WTC11 (cell line): ENCODE measurements around the gene NCAPH2. TPM values are rescaled to one million over a fixed set of nuclear protein-coding genes. Genes with fewer than 3 reads are reported as not detected.
A peak's percentile ranks its signal among the peaks of the same experiment; 100 is the strongest.

Experiments used
- ATAC-seq: fragments of 200-7000 bp; cut with Tn5 transposase; 2 replicates; pipeline ENCODE4 v1.10.0; 2021; ENCODE audit warnings: mild to moderate bottlenecking, moderate library complexity
- CTCF ChIA-PET: fragments of 300-600 bp; sonication (Branson Sonifier 250); formaldehyde crosslinking; loops from one replicate; lab custom pipeline; 2021; ENCODE audit warnings: antibody characterized with exemption; lab: Charles Lee
- POLR2A ChIA-PET: fragments of 350-600 bp; sonication (Branson Sonifier 250); formaldehyde crosslinking; loops from one replicate; lab custom pipeline; 2021; ENCODE audit warnings: antibody characterized with exemption; lab: Charles Lee
- DNase-seq: peaks from one replicate; pipeline ENCODE4 v3.0.0; 2021; ENCODE audit warnings: low spot score
- H3K27ac Mint-ChIP-seq: 2 replicates; pipeline ENCODE4 v1.8.0; 2021; ENCODE audit warnings: mixed read lengths
- H3K27me3 Mint-ChIP-seq: 2 replicates; pipeline ENCODE4 v1.8.0; 2021; ENCODE audit warnings: low read depth, mild to moderate bottlenecking, moderate library complexity, mixed read lengths
- H3K36me3 Mint-ChIP-seq: 2 replicates; pipeline ENCODE4 v1.8.0; 2021; ENCODE audit warnings: mixed read lengths
- H3K4me1 Mint-ChIP-seq: 2 replicates; pipeline ENCODE4 v1.8.0; 2022; ENCODE audit warnings: mixed read lengths
- H3K4me3 Mint-ChIP-seq: 2 replicates; pipeline ENCODE4 v1.8.0; 2021; ENCODE audit warnings: mild to moderate bottlenecking, moderate library complexity, mixed read lengths
- H3K9me3 Mint-ChIP-seq: 2 replicates; pipeline ENCODE4 v1.8.0; 2021; ENCODE audit warnings: mixed read lengths
- CREM ChIP-seq: sonication (generic); formaldehyde crosslinking; IDR thresholded peaks from 2 replicates; pipeline ENCODE4 v1.8.1; 2022; ENCODE audit warnings: mild to moderate bottlenecking, missing genetic modification reagents, moderate library complexity
- FOXJ3 ChIP-seq: sonication (generic); formaldehyde crosslinking; IDR thresholded peaks from 2 replicates; pipeline ENCODE4 v1.9.0; 2021; ENCODE audit warnings: missing genetic modification reagents, mild to moderate bottlenecking, borderline replicate concordance
- FOXP1 ChIP-seq: sonication (generic); formaldehyde crosslinking; IDR thresholded peaks from 2 replicates; pipeline ENCODE4 v1.8.0; 2022; ENCODE audit warnings: missing genetic modification reagents, mild to moderate bottlenecking, moderate library complexity, borderline replicate concordance
- GABPB1 ChIP-seq: sonication (generic); formaldehyde crosslinking; IDR thresholded peaks from 2 replicates; pipeline ENCODE4 v1.8.1; 2023; ENCODE audit warnings: mild to moderate bottlenecking, missing genetic modification reagents
- HMGA2 ChIP-seq: fragments of 250-450 bp; sonication (Bioruptor Pico); IDR thresholded peaks from 2 replicates; pipeline ENCODE4 v1.4.0; 2021; ENCODE audit warnings: mild to moderate bottlenecking, moderate library complexity
- MLX ChIP-seq: sonication (generic); formaldehyde crosslinking; IDR thresholded peaks from 2 replicates; pipeline ENCODE4 v1.8.1; 2023; ENCODE audit warnings: mild to moderate bottlenecking, missing genetic modification reagents, moderate library complexity
- NR2C2 ChIP-seq: sonication (generic); formaldehyde crosslinking; IDR thresholded peaks from 2 replicates; pipeline ENCODE4 v1.8.0; 2022; ENCODE audit warnings: mild to moderate bottlenecking, missing genetic modification reagents
- OVOL2 ChIP-seq: fragments of 250-450 bp; sonication (Bioruptor Pico); IDR thresholded peaks from 2 replicates; pipeline ENCODE4 v1.9.0; 2021; ENCODE audit warnings: mild to moderate bottlenecking, borderline replicate concordance
- PRRX2 ChIP-seq: fragments of 250-450 bp; sonication (Bioruptor Pico); IDR thresholded peaks from 2 replicates; pipeline ENCODE4 v1.8.0; 2021; ENCODE audit warnings: mild to moderate bottlenecking
- SMAD3 ChIP-seq: sonication (generic); formaldehyde crosslinking; IDR thresholded peaks from 2 replicates; pipeline ENCODE4 v1.8.0; 2022; ENCODE audit warnings: missing genetic modification reagents, mild to moderate bottlenecking, borderline replicate concordance
- ZNF263 ChIP-seq: sonication (generic); formaldehyde crosslinking; IDR thresholded peaks from 2 replicates; pipeline ENCODE4 v1.8.1; 2022; ENCODE audit warnings: low read depth, mild to moderate bottlenecking, moderate library complexity, missing genetic modification reagents
- ZNF671 ChIP-seq: fragments of 250-450 bp; sonication (Bioruptor Pico); IDR thresholded peaks from 2 replicates; pipeline ENCODE4 v1.8.0; 2021; ENCODE audit warnings: mild to moderate bottlenecking
- total RNA-seq: library from RNA; stranded (reverse); gene quantifications from 3 replicates; pipeline ENCODE4 v1.2.3, GENCODE V29; 2021
- TF ChIP-seq, protein P1 (sequence below): sonication (generic); formaldehyde crosslinking; IDR thresholded peaks from 2 replicates; pipeline ENCODE4 v1.8.1; 2022; ENCODE audit warnings: missing genetic modification reagents, borderline replicate concordance
- TF ChIP-seq, protein P2 (sequence below): sonication (generic); formaldehyde crosslinking; conservative IDR thresholded peaks from 2 replicates; pipeline ENCODE4 v1.8.1; 2022; ENCODE audit warnings: mild to moderate bottlenecking, missing genetic modification reagents
- TF ChIP-seq, protein P3 (sequence below): fragments of 250-450 bp; sonication (Bioruptor Pico); conservative IDR thresholded peaks from 2 replicates; pipeline ENCODE4 v1.9.0; 2021; ENCODE audit warnings: mild to moderate bottlenecking

The NCAPH2 gene
- total RNA-seq, 1 experiment from 2014 or later: 78.4 TPM

GRCh38 chr22:50544746-50545253, 36.8 kb downstream of the NCAPH2 start:
- H3K36me3 Mint-ChIP-seq: no peaks in the 10 kb centered on the region
- ChIA-PET CTCF (no interaction called here), POLR2A (no interaction called here)
- H3K4me1 Mint-ChIP-seq: no peaks in the 10 kb centered on the region
- no peak overlapping the region for H3K4me3 Mint-ChIP-seq
- ATAC-seq (no peak), DNase-seq (no peak)
- H3K27ac Mint-ChIP-seq: no peak overlapping the region
- peaks cover 11% of the 10 kb centered on the region for H3K27me3 Mint-ChIP-seq
- no peaks in the 10 kb centered on the region for H3K9me3 Mint-ChIP-seq
- TF ChIP-seq ZNF671 (CRISPR knock-in tag) (no peak), CREM (CRISPR knock-in tag) (no peak), HMGA2 (no peak), FOXP1 (CRISPR knock-in tag) (no peak), SMAD3 (CRISPR knock-in tag) (no peak), ZNF263 (no peak), PRRX2 (no peak), MLX (CRISPR knock-in tag) (no peak)
- TF ChIP-seq, protein P1, sequence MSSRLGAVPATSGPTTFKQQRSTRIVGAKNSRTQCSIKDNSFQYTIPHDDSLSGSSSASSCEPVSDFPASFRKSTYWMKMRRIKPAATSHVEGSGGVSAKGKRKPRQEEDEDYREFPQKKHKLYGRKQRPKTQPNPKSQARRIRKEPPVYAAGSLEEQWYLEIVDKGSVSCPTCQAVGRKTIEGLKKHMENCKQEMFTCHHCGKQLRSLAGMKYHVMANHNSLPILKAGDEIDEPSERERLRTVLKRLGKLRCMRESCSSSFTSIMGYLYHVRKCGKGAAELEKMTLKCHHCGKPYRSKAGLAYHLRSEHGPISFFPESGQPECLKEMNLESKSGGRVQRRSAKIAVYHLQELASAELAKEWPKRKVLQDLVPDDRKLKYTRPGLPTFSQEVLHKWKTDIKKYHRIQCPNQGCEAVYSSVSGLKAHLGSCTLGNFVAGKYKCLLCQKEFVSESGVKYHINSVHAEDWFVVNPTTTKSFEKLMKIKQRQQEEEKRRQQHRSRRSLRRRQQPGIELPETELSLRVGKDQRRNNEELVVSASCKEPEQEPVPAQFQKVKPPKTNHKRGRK (CRISPR knock-in tag): no peak
- TF ChIP-seq, protein P2, sequence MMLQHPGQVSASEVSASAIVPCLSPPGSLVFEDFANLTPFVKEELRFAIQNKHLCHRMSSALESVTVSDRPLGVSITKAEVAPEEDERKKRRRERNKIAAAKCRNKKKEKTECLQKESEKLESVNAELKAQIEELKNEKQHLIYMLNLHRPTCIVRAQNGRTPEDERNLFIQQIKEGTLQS: no peak
- TF ChIP-seq, protein P3, sequence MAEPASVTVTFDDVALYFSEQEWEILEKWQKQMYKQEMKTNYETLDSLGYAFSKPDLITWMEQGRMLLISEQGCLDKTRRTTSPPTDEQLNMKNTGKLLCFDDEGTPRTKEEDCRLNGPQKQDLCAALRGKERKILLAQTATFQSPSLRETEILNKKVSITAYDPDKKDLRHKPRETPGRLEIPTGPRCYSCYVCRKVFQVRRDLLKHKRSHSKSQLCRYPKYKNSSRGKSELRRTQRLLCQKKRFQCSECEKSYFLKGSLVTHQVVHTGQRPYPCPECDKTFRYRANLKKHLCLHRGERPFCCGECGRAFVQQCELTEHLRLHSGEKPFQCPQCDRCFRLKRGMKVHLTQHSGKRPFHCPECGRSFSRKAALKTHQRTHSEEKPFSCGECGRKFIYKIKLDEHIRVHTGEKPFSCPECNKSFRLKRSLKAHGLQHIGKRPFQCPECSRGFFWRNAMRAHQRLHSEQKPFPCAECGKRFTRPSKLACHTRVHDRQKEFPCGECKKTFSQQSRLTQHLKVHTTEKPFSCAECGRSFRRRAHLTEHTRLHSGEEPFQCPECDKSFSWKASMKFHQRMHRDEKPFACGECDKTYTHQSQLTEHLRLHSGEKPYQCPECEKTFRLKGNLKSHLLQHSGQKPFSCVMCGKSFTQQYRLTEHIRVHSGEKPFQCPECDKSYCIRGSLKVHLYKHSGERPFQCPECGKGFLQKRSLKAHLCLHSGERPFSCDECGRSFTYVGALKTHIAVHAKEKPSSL (CRISPR knock-in tag): no peak
- TF ChIP-seq, all 79 proteins: peak for 0

- Mint-ChIP-seq H3K4me3 (no peak within 1 kb of the TSS), H3K36me3 (no peaks in the 10 kb centered on the region), H3K9me3 (no peaks in the 10 kb centered on the region), H3K27ac (no peak within 1 kb of the TSS), H3K4me1 (no peaks in the 10 kb centered on the region)
- DNase-seq: no peak
- no peak for ATAC-seq
- TF ChIP-seq OVOL2 (no peak), GABPB1 (CRISPR knock-in tag) (peak; percentile 94), FOXJ3 (no peak), NR2C2 (CRISPR knock-in tag) (no peak)
- TF ChIP-seq, all 79 proteins: peak for 1
- ChIA-PET POLR2A (no interaction called here), CTCF (interaction anchor here (0.7 to 1.2 kb wide), 3 partner anchors 17 to 83 kb away, joined by 3 to 4 read pairs (median 3); partner anchors contain the start of gene SYCE3)
- H3K27me3 Mint-ChIP-seq: peaks cover 11% of the 10 kb centered on the region
Observed at GRCh38 chr22:50545522-50546325, 37.7 kb downstream of the NCAPH2 start, which contains the start of gene KLHDC7B. TSS of gene KLHDC7B (plus strand) at chr22:50545899. CDS start at chr22:50546244, 345 bp downstream.
